HG03575 (cell line): Measurements from ENCODE around the gene BCL2.
"Not testable (repeated sequence)": the region's sequence is repeated elsewhere in the genome, so short reads cannot be mapped to it uniquely, and the experiment has no call there.

ENCODE experiments used
- ATAC-seq: cut with Tn5 transposase; IDR thresholded peaks from one replicate; pipeline ENCODE4 v1.9.1; 2021; ENCODE audit not compliant: unreplicated experiment, insufficient number of reproducible peaks, low FRiP score; ENCODE audit errors: extremely low read depth

The BCL2 gene

GRCh38 chr18:63195326-63196159 lies 124.0 kb downstream of the BCL2 start:
- no peak for ATAC-seq

GRCh38 chr18:63192885-63193349 lies 126.7 kb downstream of the BCL2 start:
- ATAC-seq = no peak

GRCh38 chr18:63192126-63192884 lies 127.3 kb downstream of the BCL2 start:
- no peak for ATAC-seq

GRCh38 chr18:63191413-63191812 lies 128.2 kb downstream of the BCL2 start:
- ATAC-seq = no peak

- ATAC-seq = not testable (repeated sequence)
Observed at GRCh38 chr18:63190838-63191237, 128.7 kb downstream of the BCL2 start.

GRCh38 chr18:63189817-63190216 lies 129.8 kb downstream of the BCL2 start:
- ATAC-seq = no peak

GRCh38 chr18:63189041-63189440 lies 130.5 kb downstream of the BCL2 start:
- ATAC-seq = no peak

- ATAC-seq = no peak
Observed at GRCh38 chr18:63187791-63188460, 131.6 kb downstream of the BCL2 start.

GRCh38 chr18:63187223-63187574 lies 132.4 kb downstream of the BCL2 start:
- ATAC-seq = no peak

- no peak for ATAC-seq
Observed at GRCh38 chr18:63186520-63187222, 132.9 kb downstream of the BCL2 start.

GRCh38 chr18:63185984-63186383 lies 133.6 kb downstream of the BCL2 start:
- ATAC-seq = no peak

GRCh38 chr18:63183952-63184770 lies 135.4 kb downstream of the BCL2 start:
- ATAC-seq = no peak

GRCh38 chr18:63183378-63183777 lies 136.2 kb downstream of the BCL2 start:
- ATAC-seq = no peak

GRCh38 chr18:63182861-63183260 lies 136.7 kb downstream of the BCL2 start:
- ATAC-seq = no peak

- ATAC-seq = no peak
Observed at GRCh38 chr18:63182310-63182772, 137.2 kb downstream of the BCL2 start.

- ATAC-seq = no peak
Observed at GRCh38 chr18:63181706-63182309, 137.8 kb downstream of the BCL2 start.

GRCh38 chr18:63180971-63181376 lies 138.6 kb downstream of the BCL2 start:
- ATAC-seq = no peak

- no peak for ATAC-seq
Observed at GRCh38 chr18:63180321-63180720, 139.2 kb downstream of the BCL2 start.
